Measurements from ENCODE around the gene EDIL3.

DNA sequence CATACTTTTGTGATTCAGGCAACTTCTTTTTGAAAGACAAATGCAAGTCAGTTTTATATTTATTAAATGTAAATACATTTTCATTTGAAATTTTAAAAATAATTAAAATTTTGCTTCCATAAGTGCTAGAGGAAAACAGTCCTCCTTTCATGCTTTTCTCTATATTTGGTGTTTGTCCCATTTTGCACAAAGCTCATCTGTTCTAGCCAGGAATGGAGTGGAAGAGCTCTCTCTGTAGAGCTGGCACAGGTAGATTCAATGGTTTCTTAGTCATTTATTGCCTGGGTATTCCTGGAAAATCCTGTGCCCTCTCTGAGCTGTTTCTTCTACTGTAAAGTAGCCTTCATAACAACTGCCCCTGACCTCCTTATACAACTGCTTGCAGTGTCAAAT, 396.4 kb downstream of the EDIL3 start:
- TF ChIP-seq, protein P1, sequence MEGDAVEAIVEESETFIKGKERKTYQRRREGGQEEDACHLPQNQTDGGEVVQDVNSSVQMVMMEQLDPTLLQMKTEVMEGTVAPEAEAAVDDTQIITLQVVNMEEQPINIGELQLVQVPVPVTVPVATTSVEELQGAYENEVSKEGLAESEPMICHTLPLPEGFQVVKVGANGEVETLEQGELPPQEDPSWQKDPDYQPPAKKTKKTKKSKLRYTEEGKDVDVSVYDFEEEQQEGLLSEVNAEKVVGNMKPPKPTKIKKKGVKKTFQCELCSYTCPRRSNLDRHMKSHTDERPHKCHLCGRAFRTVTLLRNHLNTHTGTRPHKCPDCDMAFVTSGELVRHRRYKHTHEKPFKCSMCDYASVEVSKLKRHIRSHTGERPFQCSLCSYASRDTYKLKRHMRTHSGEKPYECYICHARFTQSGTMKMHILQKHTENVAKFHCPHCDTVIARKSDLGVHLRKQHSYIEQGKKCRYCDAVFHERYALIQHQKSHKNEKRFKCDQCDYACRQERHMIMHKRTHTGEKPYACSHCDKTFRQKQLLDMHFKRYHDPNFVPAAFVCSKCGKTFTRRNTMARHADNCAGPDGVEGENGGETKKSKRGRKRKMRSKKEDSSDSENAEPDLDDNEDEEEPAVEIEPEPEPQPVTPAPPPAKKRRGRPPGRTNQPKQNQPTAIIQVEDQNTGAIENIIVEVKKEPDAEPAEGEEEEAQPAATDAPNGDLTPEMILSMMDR (IDR thresholded peaks at IDR 0.05; ENCODE audit: poor library complexity) = no peak
- TF ChIP-seq EZH2 (IDR thresholded peaks at IDR 0.05; ENCODE audit: borderline replicate concordance) = no peak
- no peak for TF ChIP-seq EZH2phosphoT487 (IDR thresholded peaks at IDR 0.05; ENCODE audit: low read depth, severe bottlenecking, unreplicated experiment)

All from hepatocyte (in vitro differentiated cells).